ENCODE results near the gene TRIM25.

Gene TRIM25

DNA sequence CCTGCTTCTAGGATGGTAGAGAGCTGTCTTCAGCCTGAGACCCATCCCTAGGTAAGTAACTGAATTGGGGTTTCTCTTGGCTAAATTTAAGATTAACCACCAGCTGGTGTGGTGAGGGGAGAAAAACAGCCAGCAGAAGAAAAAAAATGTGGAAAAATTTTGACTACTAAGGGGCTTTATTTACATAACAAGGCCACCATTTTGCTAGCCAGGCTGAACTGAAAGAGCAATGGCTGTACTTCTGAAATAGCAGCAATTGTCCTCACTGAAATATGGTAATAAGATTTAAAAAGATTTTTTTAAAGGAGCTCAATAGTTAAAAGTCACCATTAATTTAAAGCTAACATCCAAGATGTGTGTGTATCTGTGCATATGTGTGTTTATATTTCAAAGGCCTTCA is 12.4 kb upstream of the TRIM25 start:
- no peak for DNase-seq (ENCODE audit: low read depth)
- TF ChIP-seq, protein P1, sequence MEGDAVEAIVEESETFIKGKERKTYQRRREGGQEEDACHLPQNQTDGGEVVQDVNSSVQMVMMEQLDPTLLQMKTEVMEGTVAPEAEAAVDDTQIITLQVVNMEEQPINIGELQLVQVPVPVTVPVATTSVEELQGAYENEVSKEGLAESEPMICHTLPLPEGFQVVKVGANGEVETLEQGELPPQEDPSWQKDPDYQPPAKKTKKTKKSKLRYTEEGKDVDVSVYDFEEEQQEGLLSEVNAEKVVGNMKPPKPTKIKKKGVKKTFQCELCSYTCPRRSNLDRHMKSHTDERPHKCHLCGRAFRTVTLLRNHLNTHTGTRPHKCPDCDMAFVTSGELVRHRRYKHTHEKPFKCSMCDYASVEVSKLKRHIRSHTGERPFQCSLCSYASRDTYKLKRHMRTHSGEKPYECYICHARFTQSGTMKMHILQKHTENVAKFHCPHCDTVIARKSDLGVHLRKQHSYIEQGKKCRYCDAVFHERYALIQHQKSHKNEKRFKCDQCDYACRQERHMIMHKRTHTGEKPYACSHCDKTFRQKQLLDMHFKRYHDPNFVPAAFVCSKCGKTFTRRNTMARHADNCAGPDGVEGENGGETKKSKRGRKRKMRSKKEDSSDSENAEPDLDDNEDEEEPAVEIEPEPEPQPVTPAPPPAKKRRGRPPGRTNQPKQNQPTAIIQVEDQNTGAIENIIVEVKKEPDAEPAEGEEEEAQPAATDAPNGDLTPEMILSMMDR (conservative IDR thresholded peaks at IDR 0.05; ENCODE audit: low read depth, low read length) = no peak

DNA sequence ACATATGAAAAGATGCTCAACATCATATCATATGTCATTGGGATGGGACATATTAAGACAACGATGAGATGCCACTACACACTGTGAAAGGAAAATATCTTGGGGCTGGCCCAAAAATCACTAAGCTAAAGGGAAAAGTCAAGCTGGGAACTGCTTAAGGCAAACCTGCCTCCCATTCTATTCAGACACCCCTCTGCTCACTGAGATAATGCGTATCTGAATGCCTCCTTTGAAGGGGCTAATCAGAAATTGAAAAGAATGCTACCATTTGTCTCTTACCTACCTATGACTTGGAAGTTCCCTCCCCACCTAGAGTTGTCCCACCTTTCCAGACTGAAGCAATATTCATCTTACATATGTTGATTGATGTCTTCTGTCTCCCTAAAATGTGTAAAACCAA is 11.2 kb upstream of the TRIM25 start:
- H3K4me3 ChIP-seq (ENCODE audit: low read depth, low read length) = no peak overlapping the region
- DNase-seq (ENCODE audit: low read depth) = no peak
- TF ChIP-seq, protein P1 (conservative IDR thresholded peaks at IDR 0.05; ENCODE audit: low read depth, low read length) = no peak

More for the DNA sequence above, 12.4 kb upstream of the TRIM25 start:
- no peak overlapping the region for H3K4me3 ChIP-seq (ENCODE audit: low read depth, low read length)

DNA sequence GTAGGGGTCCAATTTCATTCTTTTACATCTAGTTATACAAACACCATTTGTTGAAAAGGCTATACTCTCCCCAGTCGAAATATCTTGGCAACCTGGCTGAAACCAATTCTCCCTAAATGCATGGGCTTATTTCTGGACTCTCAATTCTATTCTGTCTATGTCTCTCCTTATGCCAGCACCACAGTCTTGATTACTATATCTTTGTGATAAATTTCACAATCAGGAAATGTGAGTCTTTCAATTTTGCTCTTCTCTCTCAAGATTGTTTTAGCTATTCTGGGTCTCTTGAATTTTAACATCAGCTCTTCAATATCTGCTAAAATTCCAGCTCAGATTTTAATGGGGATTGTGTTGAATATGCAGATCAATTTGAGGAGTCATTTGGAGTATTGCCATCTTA is 5.9 kb upstream of the TRIM25 start:
- no peak overlapping the region for H3K4me3 ChIP-seq (ENCODE audit: low read depth, low read length)
- no peak for DNase-seq (ENCODE audit: low read depth)
- TF ChIP-seq, protein P1 (conservative IDR thresholded peaks at IDR 0.05; ENCODE audit: low read depth, low read length) = no peak

DNA sequence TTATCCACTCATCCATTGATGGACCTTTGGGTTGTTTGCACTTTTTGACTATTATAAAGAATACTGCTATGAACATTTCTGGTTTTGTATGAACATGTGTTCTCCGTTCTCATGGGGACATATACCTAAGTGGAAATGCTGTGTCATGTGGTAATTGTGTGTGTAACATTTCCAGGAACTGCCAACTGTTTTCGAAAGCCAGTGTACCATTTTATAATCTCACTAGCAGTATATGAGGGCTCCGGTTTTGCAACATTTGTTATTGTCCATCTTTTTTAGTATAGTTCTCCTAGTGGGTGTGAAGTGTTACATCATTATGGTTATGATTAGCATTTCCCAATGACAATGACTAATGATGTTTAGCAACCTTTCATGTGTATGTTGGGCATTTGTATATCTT is 5.1 kb upstream of the TRIM25 start:
- TF ChIP-seq, protein P1 (conservative IDR thresholded peaks at IDR 0.05; ENCODE audit: low read depth, low read length) = no peak
- peak; percentile 46 for DNase-seq (ENCODE audit: low read depth)
- H3K4me3 ChIP-seq (ENCODE audit: low read depth, low read length) = no peak overlapping the region

DNA sequence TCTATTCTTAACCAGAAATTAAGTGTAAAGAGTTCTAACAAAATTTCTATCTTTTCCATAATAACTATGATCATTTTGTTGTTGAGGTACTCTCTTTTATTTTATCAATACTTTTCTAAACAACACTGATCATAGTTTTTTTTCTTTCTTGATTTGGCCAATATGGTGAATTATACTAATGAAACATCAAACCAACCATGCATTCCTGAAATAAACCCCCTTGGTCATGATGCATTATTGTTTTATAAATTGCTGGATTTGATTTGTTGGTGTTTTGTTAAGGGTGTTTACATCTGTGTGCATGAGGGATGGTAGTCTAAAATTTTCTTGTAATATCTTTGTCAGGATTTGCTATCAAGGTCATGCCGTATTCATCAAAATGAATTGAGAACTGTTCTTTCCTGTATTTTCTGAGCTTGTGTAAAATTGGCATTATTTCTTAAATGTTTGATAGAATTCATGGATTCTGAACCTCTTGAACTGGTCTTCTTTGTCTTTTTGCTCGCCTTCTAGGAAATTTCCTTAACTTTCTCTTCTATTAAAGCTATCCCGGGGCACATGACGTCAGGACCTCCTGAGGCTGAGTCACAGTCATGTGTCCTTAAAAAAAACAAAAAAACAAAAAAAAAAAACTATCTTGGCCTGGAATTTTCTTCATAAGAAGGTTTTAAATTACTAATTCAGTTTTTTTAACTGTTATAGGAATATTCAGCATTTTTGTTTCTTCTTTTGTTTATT is 3.9 kb upstream of the TRIM25 start:
- TF ChIP-seq, protein P1 (conservative IDR thresholded peaks at IDR 0.05; ENCODE audit: low read depth, low read length) = no peak
- peak; percentile 53 for DNase-seq (ENCODE audit: low read depth)
- no peak overlapping the region for H3K4me3 ChIP-seq (ENCODE audit: low read depth, low read length)

DNA sequence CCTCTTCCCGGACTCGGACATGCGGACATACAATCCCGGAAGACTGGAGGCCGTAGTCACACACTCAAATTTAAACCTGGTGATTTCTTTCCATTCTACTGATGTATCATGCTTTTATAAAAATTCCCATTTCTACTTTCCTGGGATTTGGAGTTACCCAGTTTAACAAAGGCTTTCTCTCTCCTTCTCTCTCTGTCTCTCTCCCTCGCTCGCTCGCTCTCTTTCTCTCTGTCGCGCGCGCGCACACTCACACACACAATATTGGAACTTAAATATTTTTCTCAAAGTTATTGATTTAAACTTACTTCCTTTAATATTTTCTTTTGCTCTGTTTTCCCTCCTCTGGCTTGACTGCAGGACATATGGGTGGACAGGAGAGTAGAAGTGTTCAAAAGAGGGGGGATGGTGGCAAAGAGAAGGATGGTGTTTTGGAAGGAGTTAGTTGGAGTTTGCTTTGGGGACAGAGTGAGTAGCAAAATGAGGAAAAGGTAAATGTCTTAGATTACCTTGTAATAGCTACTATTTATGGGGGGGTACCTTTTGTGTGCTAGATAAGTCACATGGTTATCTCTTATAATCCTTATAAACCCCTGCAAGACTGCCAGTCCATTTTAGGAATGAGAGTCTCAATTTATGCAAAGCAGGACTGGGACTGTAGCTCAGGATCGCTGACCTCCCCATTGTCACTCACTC is 878 bp upstream of the TRIM25 start:
- DNase-seq (ENCODE audit: low read depth) = no peak
- TF ChIP-seq, protein P1 (conservative IDR thresholded peaks at IDR 0.05; ENCODE audit: low read depth, low read length) = no peak
- H3K4me3 ChIP-seq (ENCODE audit: low read depth, low read length) = peak overlapping the region; percentile 99

All from choroid plexus epithelial cell (primary cell).